ENCODE data around the gene EIF2AK3. TPM values are rescaled to one million over a fixed set of nuclear protein-coding genes. Genes with fewer than 3 reads are reported as not detected.

The EIF2AK3 gene
- total RNA-seq, 1 experiment from 2014 or later: 11.1 TPM

GRCh38 chr2:88543541-88544057, 83.7 kb downstream of the EIF2AK3 start:
- no peak for DNase-seq (ENCODE audit: low read depth)

- no peak for DNase-seq (ENCODE audit: low read depth)
Measured at GRCh38 chr2:88542668-88543067, 84.6 kb downstream of the EIF2AK3 start.

- peak; percentile 65 for DNase-seq (ENCODE audit: low read depth)
Measured at GRCh38 chr2:88540346-88540745, 86.9 kb downstream of the EIF2AK3 start.

- no peak for DNase-seq (ENCODE audit: low read depth)
Measured at GRCh38 chr2:88538362-88538917, 88.8 kb downstream of the EIF2AK3 start.

- no peak for DNase-seq (ENCODE audit: low read depth)
Measured at GRCh38 chr2:88537640-88538039, 89.6 kb downstream of the EIF2AK3 start.

GRCh38 chr2:88530081-88530480, 97.2 kb downstream of the EIF2AK3 start:
- DNase-seq (ENCODE audit: low read depth): no peak

- peak; percentile 30 for DNase-seq (ENCODE audit: low read depth)
Measured at GRCh38 chr2:88521445-88522073, 105.7 kb downstream of the EIF2AK3 start.

- DNase-seq (ENCODE audit: low read depth): no peak
Measured at GRCh38 chr2:88517759-88518201, 109.5 kb downstream of the EIF2AK3 start.

Other genes with a start within 250 kb of the EIF2AK3 start
- not detected in 2 replicates for gene FOXI3, start 174.8 kb downstream of the EIF2AK3 start, total RNA-seq (2014; rRNA removed)
- 6.6 and 8.0 TPM in 2 replicates for gene RPIA, start 64.2 kb upstream of the EIF2AK3 start, total RNA-seq (2014; rRNA removed)

Data from LHCN-M2 (cell line).